Middle frontal gyrus (tissue), 1 donor: ENCODE measurements around the gene ECHS1.
"Not testable (repeated sequence)": the region's sequence is repeated elsewhere in the genome, so short reads cannot be mapped to it uniquely, and the experiment has no call there.

Source experiments
- DNase-seq: peaks from one replicate; pipeline ENCODE4 v3.0.0-alpha.2; 2015; ENCODE audit warnings: low spot score; ENCODE audit errors: extremely low spot score

The ECHS1 gene

GRCh38 chr10:133399123-133399601, 26.0 kb upstream of the ECHS1 start:
- no peak for DNase-seq

GRCh38 chr10:133397938-133398337, 24.8 kb upstream of the ECHS1 start:
- DNase-seq = no peak

GRCh38 chr10:133396035-133396624, 23.0 kb upstream of the ECHS1 start:
- DNase-seq = no peak

- DNase-seq = no peak
These were observed 21.7 kb upstream of the ECHS1 start for GRCh38 chr10:133394801-133395221.

GRCh38 chr10:133394064-133394663, 21.0 kb upstream of the ECHS1 start, which contains the start of gene MTG1:
Gene MTG1, plus strand, starts transcription at chr10:133394157. Its CDS starts 64 bp downstream, at chr10:133394221.
- peak; percentile 94 for DNase-seq

- DNase-seq = no peak
These were observed 20.4 kb upstream of the ECHS1 start for GRCh38 chr10:133393401-133394063.

- no peak for DNase-seq
These were observed 18.8 kb upstream of the ECHS1 start for GRCh38 chr10:133391761-133392518.

- no peak for DNase-seq
These were observed 18.1 kb upstream of the ECHS1 start for GRCh38 chr10:133391249-133391635.

- DNase-seq = no peak
These were observed 17.6 kb upstream of the ECHS1 start for GRCh38 chr10:133390597-133391248.

- no peak for DNase-seq
These were observed 16.0 kb upstream of the ECHS1 start for GRCh38 chr10:133388973-133389818.

GRCh38 chr10:133388236-133388972, 15.2 kb upstream of the ECHS1 start:
- no peak for DNase-seq

GRCh38 chr10:133386951-133387350, 13.8 kb upstream of the ECHS1 start:
- DNase-seq = not testable (repeated sequence)

GRCh38 chr10:133385214-133385613, 12.1 kb upstream of the ECHS1 start:
- no peak for DNase-seq

GRCh38 chr10:133384071-133384470, 10.9 kb upstream of the ECHS1 start:
- DNase-seq = no peak

- no peak for DNase-seq
These were observed 10.4 kb upstream of the ECHS1 start for GRCh38 chr10:133383551-133383950.

- DNase-seq = no peak
These were observed 7.9 kb upstream of the ECHS1 start for GRCh38 chr10:133381036-133381435.

GRCh38 chr10:133379801-133380666, 6.9 kb upstream of the ECHS1 start:
- no peak for DNase-seq

- DNase-seq = no peak
These were observed 6.1 kb upstream of the ECHS1 start, which contains the start of gene PAOX for GRCh38 chr10:133379152-133379800. Gene PAOX, plus strand, starts transcription at chr10:133379262. Its CDS starts 55 bp downstream, at chr10:133379317.
